ENCODE measurements around the gene MCTP2. TPM values are rescaled to one million over a fixed set of nuclear protein-coding genes. Genes with fewer than 3 reads are reported as not detected.

Gene MCTP2
- total RNA-seq, 1 experiment from 2014 or later, result 0.15 TPM

GRCh38 chr15:94381384-94381783, 150.0 kb downstream of the MCTP2 start:
- no peaks in the 10 kb centered on the region for H3K27me3 ChIP-seq (ENCODE audit: control insufficient read depth, insufficient read depth, low read length)

GRCh38 chr15:94383041-94383440, 151.7 kb downstream of the MCTP2 start:
- Histone ChIP-seq H3K27me3 (ENCODE audit: control insufficient read depth, insufficient read depth, low read length) (no peaks in the 10 kb centered on the region), H3K4me3 (ENCODE audit: low read depth in 2 of 2, low read length in 2 of 2) (no peak overlapping the region), H3K9me3 (ENCODE audit: control insufficient read depth, insufficient read depth, low read depth, low read length) (no peaks in the 10 kb centered on the region), H3K27ac (ENCODE audit: low read length) (no peak overlapping the region), H3K4me1 (ENCODE audit: control insufficient read depth, insufficient read depth, low read length) (no peaks in the 10 kb centered on the region), H3K36me3 (ENCODE audit: control insufficient read depth, insufficient read depth, low read length) (no peaks in the 10 kb centered on the region)
- ChIA-PET POLR2A (no interaction called here), CTCF (no interaction called here)
- in situ Hi-C loops (cut with HindIII; ENCODE audit: low pct_unique_long_range_greater_than_20kb, low sequenced_read_pairs) (no loop called here), intact Hi-C loops (cut with micrococcal nuclease; ENCODE audit: unreplicated experiment) (no loop called here)
- no peak for DNase-seq (ENCODE audit: low read depth, low spot score)
- ATAC-seq, result no peak
- TF ChIP-seq REST (IDR thresholded peaks at IDR 0.05; ENCODE audit: insufficient read depth in 1 of 2, low read depth in 2 of 2, low read length in 1 of 2), result no peak
- no peak for TF ChIP-seq TCF7L2 (IDR thresholded peaks at IDR 0.05; ENCODE audit: low read depth, low read length)
- no peak for TF ChIP-seq POLR2AphosphoS5 (IDR thresholded peaks at IDR 0.05; ENCODE audit: low read depth, low read length)
- no peak for TF ChIP-seq CTCF (IDR thresholded peaks at IDR 0.05)
- no peak for TF ChIP-seq SIN3A (IDR thresholded peaks at IDR 0.05; ENCODE audit: borderline replicate concordance, insufficient read depth, low read depth, low read length)
- no TSS peak for BruUV-seq (replicated peaks)

More at GRCh38 chr15:94381384-94381783, 150.0 kb downstream of the MCTP2 start:
- Histone ChIP-seq H3K9me3 (ENCODE audit: control insufficient read depth, insufficient read depth, low read depth, low read length) (no peaks in the 10 kb centered on the region), H3K4me3 (ENCODE audit: low read depth in 2 of 2, low read length in 2 of 2) (no peak overlapping the region), H3K27ac (ENCODE audit: low read length) (no peak overlapping the region), H3K36me3 (ENCODE audit: control insufficient read depth, insufficient read depth, low read length) (no peaks in the 10 kb centered on the region), H3K4me1 (ENCODE audit: control insufficient read depth, insufficient read depth, low read length) (no peaks in the 10 kb centered on the region)
- no peak for DNase-seq (ENCODE audit: low read depth, low spot score)
- in situ Hi-C loops (cut with HindIII; ENCODE audit: low pct_unique_long_range_greater_than_20kb, low sequenced_read_pairs) (no loop called here), intact Hi-C loops (cut with micrococcal nuclease; ENCODE audit: unreplicated experiment) (no loop called here)
- TF ChIP-seq SIN3A (IDR thresholded peaks at IDR 0.05; ENCODE audit: borderline replicate concordance, insufficient read depth, low read depth, low read length), result no peak
- no peak for TF ChIP-seq POLR2AphosphoS5 (IDR thresholded peaks at IDR 0.05; ENCODE audit: low read depth, low read length)
- no peak for TF ChIP-seq CTCF (IDR thresholded peaks at IDR 0.05)
- no peak for TF ChIP-seq REST (IDR thresholded peaks at IDR 0.05; ENCODE audit: insufficient read depth in 1 of 2, low read depth in 2 of 2, low read length in 1 of 2)
- TF ChIP-seq TCF7L2 (IDR thresholded peaks at IDR 0.05; ENCODE audit: low read depth, low read length), result no peak
- ChIA-PET CTCF (no interaction called here), POLR2A (no interaction called here)
- ATAC-seq, result no peak
- BruUV-seq (replicated peaks), result no TSS peak

All from Panc1 (cell line).